Adipocyte (in vitro differentiated cells): ENCODE data around the gene DKK3.
A peak's percentile ranks its signal among the peaks of the same experiment; 100 is the strongest.

ENCODE experiments used
- DNase-seq: peaks from one replicate; pipeline ENCODE4 v3.0.0-alpha.2; 2015; ENCODE audit warnings: low read depth
- H3K27me3 ChIP-seq: replicated peaks from 2 replicates; pipeline ENCODE4 v1.7.0; 2013; ENCODE audit warnings: mild to moderate bottlenecking, low read length, moderate library complexity; ENCODE audit not compliant: control insufficient read depth, insufficient read depth
- H3K36me3 ChIP-seq: 2 replicates; pipeline ENCODE4 v1.7.0; 2013; ENCODE audit warnings: low read length, mild to moderate bottlenecking, moderate library complexity; ENCODE audit not compliant: control insufficient read depth, insufficient read depth, severe bottlenecking
- H3K4me1 ChIP-seq: 2 replicates; pipeline ENCODE4 v1.7.0; 2013; ENCODE audit warnings: mild to moderate bottlenecking, low read length, moderate library complexity; ENCODE audit not compliant: control insufficient read depth, insufficient read depth
- H3K4me3 ChIP-seq: 2 replicates; pipeline ENCODE4 v1.7.0; 2013; ENCODE audit warnings: mild to moderate bottlenecking, low read length, moderate library complexity
- H3K9ac ChIP-seq: 2 replicates; pipeline ENCODE4 v1.7.0; 2013; ENCODE audit warnings: mild to moderate bottlenecking, low read length, moderate library complexity
- H3K9me3 ChIP-seq: 2 replicates; pipeline ENCODE4 v1.7.0; 2013; ENCODE audit warnings: mild to moderate bottlenecking, low read length, moderate library complexity; ENCODE audit not compliant: control insufficient read depth

Gene DKK3

GRCh38 chr11:11942668-11943067 lies 65.8 kb downstream of the DKK3 start:
- no peaks in the 10 kb centered on the region for H3K9me3 ChIP-seq
- DNase-seq: no peak
- peaks cover 75% of the 10 kb centered on the region for H3K36me3 ChIP-seq
- no peak overlapping the region for H3K9ac ChIP-seq
- H3K27me3 ChIP-seq: no peaks in the 10 kb centered on the region
- H3K4me1 ChIP-seq: peaks cover 19% of the 10 kb centered on the region
- H3K4me3 ChIP-seq: no peak overlapping the region

DNA sequence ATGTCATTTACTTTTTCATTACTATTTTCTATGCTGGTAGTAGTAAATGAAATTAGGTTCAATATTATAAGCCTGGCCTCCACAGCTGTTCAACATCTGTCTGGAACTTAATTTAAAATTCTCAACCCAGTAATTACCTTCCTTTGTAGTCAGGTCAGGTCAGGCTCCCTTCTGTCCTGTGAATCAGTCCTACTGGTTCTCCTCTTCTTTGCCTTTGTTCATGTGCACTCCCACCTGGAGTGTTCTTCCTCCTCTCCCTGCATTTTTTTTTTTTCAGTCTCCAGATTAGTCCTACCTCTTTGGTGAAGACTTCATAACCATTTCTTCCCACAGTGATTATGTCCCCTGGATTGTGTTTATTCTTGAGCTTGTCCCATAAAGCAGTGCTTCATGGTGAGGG lies 67.9 kb downstream of the DKK3 start:
- H3K4me3 ChIP-seq: no peak overlapping the region
- DNase-seq: no peak
- no peak overlapping the region for H3K9ac ChIP-seq
- H3K27me3 ChIP-seq: no peaks in the 10 kb centered on the region
- H3K36me3 ChIP-seq: peaks cover 79% of the 10 kb centered on the region
- no peaks in the 10 kb centered on the region for H3K9me3 ChIP-seq
- peaks cover 8% of the 10 kb centered on the region for H3K4me1 ChIP-seq

GRCh38 chr11:11937957-11938356 lies 70.5 kb downstream of the DKK3 start:
- no peak for DNase-seq
- no peak overlapping the region for H3K4me3 ChIP-seq
- H3K36me3 ChIP-seq: peaks cover 87% of the 10 kb centered on the region
- no peaks in the 10 kb centered on the region for H3K27me3 ChIP-seq
- H3K9ac ChIP-seq: no peak overlapping the region
- no peaks in the 10 kb centered on the region for H3K9me3 ChIP-seq
- no peaks in the 10 kb centered on the region for H3K4me1 ChIP-seq

DNA sequence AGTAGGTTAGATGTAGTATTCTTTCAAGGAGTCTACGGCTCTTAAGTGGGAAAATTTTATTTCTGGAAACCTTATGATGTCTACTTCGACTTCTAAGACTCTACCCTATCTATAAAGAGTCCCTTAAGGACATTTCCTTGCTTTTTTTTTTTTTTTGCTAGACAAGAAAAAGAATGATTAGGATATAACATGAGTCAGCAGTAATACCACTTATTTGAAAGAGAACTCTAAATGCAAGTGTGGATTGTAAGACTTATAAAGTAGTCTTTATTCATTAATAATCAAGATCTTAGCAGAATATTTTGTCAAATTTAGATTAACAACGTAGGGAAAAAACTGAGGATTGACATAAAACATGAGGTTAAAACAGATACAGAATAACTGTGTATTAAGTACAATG lies 71.0 kb downstream of the DKK3 start:
- Histone ChIP-seq H3K36me3 (peaks cover 87% of the 10 kb centered on the region), H3K27me3 (no peaks in the 10 kb centered on the region), H3K9ac (no peak overlapping the region), H3K4me1 (no peaks in the 10 kb centered on the region), H3K4me3 (no peak overlapping the region), H3K9me3 (no peaks in the 10 kb centered on the region)
- DNase-seq: no peak

GRCh38 chr11:11935536-11935935 lies 72.9 kb downstream of the DKK3 start:
- peaks cover 5% of the 10 kb centered on the region for H3K4me1 ChIP-seq

DNA sequence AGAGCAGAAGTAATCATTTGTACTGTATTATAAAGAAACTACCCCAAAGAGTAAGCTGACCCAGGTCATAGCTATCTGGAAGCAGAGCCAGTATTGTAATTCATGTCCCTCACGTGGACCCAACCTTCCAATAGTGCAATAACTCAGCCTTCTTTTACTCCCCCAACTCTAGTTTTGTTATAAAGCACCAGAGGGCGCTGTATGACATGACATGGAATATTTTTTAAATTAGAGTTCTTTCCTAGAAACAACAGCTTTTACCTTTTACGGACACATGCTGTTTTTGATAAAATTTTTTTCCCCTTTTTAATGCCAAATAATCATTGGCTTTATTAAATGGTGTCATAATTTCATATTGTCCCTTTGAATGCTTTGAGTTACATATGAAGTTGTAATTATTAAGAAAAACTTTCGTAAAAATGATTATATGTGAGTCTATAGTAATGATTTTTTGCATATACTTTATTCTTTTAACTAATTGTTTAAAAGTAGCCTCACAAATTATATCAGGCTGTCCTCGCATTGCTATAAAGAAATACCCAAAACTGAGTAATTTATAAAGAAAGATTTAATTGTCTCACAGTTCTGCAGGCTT lies 76.9 kb downstream of the DKK3 start:
- H3K36me3 ChIP-seq: peaks cover 75% of the 10 kb centered on the region
- peak; percentile 91 for DNase-seq
- peaks cover 3% of the 10 kb centered on the region for H3K9me3 ChIP-seq
- peaks cover 10% of the 10 kb centered on the region for H3K4me1 ChIP-seq
- H3K4me3 ChIP-seq: no peak overlapping the region
- no peaks in the 10 kb centered on the region for H3K27me3 ChIP-seq
- no peak overlapping the region for H3K9ac ChIP-seq

More at GRCh38 chr11:11935536-11935935, 72.9 kb downstream of the DKK3 start:
- Histone ChIP-seq H3K36me3 (peaks cover 87% of the 10 kb centered on the region), H3K4me3 (no peak overlapping the region), H3K27me3 (no peaks in the 10 kb centered on the region), H3K9me3 (no peaks in the 10 kb centered on the region), H3K9ac (no peak overlapping the region)
- DNase-seq: no peak

DNA sequence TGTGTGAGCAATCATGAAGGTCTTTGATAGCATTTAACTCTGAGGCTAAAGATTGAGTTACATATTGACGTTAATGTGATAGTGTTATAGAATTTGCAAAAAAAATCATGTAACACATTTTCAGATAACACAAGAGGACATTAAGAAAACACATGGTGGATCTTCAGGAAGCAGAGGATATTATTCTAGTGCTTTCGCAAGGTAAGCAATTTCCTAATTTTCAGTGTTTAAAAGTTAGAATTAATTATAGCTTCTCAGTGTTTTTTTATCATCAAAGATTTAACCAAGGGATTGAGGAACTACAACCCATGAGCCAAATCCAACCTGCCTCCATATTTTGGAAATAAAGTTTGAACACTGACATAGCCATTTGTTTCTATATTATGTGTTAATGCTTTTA lies 78.5 kb downstream of the DKK3 start:
- DNase-seq: no peak
- Histone ChIP-seq H3K9me3 (peaks cover 3% of the 10 kb centered on the region), H3K36me3 (peaks cover 71% of the 10 kb centered on the region), H3K27me3 (no peaks in the 10 kb centered on the region), H3K4me3 (no peak overlapping the region), H3K4me1 (peaks cover 10% of the 10 kb centered on the region), H3K9ac (no peak overlapping the region)

GRCh38 chr11:11923828-11924227 lies 84.6 kb downstream of the DKK3 start:
- Histone ChIP-seq H3K27me3 (no peaks in the 10 kb centered on the region), H3K9ac (no peak overlapping the region), H3K9me3 (peaks cover 3% of the 10 kb centered on the region), H3K4me1 (peaks cover 6% of the 10 kb centered on the region), H3K36me3 (peaks cover 50% of the 10 kb centered on the region), H3K4me3 (no peak overlapping the region)
- DNase-seq: peak; percentile 15

DNA sequence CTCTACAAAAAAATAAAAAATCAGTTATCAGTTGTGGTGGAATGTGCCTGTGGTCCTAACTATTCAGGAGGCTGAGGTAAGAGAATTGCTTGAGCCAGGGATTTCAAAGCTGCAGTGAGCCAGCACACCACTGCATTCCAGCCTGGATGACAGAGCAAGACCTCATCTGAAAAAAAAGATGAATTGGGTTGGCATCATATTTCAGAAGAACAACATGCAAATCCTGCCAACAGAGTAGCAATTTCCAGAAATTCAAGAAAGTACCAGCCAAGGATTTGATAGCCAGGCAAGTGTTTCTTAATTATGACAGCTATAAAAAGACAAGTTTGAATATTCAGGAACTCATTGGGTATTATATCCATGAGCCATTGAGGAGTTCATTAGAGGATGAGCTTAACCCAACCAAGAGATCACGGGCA lies 91.4 kb downstream of the DKK3 start:
- no peaks in the 10 kb centered on the region for H3K9me3 ChIP-seq
- no peak overlapping the region for H3K4me3 ChIP-seq
- H3K9ac ChIP-seq: no peak overlapping the region
- peaks cover 41% of the 10 kb centered on the region for H3K36me3 ChIP-seq
- H3K4me1 ChIP-seq: peaks cover 30% of the 10 kb centered on the region
- DNase-seq: peak; percentile 85
- no peaks in the 10 kb centered on the region for H3K27me3 ChIP-seq

GRCh38 chr11:11915625-11916024 lies 92.8 kb downstream of the DKK3 start:
- H3K4me1 ChIP-seq: peaks cover 30% of the 10 kb centered on the region
- no peak overlapping the region for H3K9ac ChIP-seq
- H3K27me3 ChIP-seq: no peaks in the 10 kb centered on the region
- H3K36me3 ChIP-seq: peaks cover 42% of the 10 kb centered on the region
- DNase-seq: no peak
- H3K4me3 ChIP-seq: no peak overlapping the region
- no peaks in the 10 kb centered on the region for H3K9me3 ChIP-seq

DNA sequence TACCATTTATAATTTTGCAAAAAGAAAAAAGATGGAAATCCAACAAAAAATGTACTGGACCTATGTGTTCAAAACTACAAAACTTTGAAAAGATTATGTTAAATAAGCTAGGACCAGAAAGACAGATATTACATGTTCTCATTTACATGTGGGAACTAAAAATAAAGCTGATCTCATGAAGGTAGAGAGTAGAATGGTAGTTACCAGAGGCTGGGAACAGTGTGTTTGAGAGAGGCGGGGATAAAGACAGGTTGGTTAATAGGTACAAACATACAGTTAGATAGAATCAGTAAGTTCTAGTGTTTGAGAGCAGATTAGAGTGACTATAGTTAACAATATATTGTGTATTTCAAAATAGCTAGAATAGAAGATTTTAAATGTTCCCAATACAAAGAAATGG lies 95.0 kb downstream of the DKK3 start:
- Histone ChIP-seq H3K36me3 (peaks cover 50% of the 10 kb centered on the region), H3K4me1 (peaks cover 20% of the 10 kb centered on the region), H3K4me3 (no peak overlapping the region), H3K27me3 (no peaks in the 10 kb centered on the region), H3K9me3 (no peaks in the 10 kb centered on the region), H3K9ac (no peak overlapping the region)
- DNase-seq: no peak
